HG02981 (cell line): ENCODE data around the gene LMAN1L.

Source experiments
- ATAC-seq: cut with Tn5 transposase; IDR thresholded peaks from one replicate; pipeline ENCODE4 v1.9.1; 2021; ENCODE audit warnings: mild to moderate bottlenecking, moderate library complexity; ENCODE audit not compliant: unreplicated experiment

The LMAN1L gene

DNA sequence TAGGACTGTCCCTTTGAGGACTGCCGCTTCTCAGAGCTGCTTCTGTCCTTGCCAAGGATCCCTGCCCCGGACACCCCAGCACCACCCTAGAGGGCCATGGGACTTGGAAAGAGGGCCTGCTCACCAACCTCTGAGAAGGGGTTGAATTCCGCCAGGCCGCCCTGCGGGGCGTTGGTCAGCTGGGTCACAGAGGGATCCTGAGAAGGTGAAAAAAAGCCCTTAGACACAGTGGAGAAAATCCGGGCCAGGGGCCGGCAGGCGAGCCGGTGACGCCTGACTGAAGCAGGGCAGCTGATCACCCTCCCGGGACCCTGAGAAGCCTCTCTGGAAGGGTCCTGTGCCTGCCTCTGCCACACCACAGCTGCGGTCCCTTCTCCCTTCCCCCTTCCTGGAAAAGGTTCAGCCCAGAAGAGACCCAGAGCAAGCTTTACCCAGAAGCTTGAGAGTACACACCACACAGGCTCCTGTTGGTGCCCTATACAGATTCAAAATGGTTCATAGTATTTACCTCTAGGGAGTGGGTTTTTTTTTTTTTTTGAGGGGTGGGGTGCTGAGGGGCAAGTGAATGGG is 41.9 kb downstream of the LMAN1L start:
- ATAC-seq, result no peak

DNA sequence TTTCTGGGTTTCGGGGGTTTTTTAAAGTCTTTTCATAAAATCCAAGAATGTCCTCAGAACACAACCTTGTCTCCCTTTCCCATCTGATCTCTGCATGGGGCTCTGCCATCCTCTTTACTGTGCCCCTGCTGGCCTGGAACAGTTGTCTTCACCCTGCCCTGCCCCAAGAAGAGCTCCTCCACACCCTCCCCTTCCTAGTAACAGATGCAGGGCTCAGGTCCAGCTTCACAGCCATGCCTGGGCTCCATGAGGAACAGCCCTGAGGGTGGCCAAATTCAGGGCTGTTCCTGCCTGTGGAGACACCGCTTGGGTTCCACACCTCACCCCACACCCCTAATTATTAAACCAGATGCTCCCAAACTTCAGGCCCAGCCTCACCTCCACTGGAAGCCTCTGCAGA is 43.2 kb downstream of the LMAN1L start:
- ATAC-seq, result no peak

DNA sequence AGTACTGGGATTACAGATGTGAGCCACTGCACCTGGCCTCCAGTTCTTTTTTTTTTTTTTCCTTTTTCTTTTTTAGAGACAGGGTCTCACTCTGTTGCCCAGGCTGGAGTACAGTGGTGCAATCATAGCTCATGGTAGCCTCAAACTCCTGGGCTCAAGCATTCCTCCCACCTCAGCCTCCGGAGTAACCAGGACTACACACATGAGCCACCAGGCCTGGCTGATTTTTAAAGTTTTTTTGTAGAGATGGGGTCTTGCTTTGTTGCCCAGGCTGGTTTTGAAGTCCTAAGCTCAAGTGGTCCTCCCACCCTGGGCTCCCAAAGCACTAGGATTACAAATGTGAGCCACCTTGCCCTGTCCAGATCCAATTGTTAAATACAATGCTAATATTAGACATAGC is 43.9 kb downstream of the LMAN1L start:
- no peak for ATAC-seq

GRCh38 chr15:74857082-74857655 is 44.5 kb downstream of the LMAN1L start:
- peak; percentile 77 for ATAC-seq

DNA sequence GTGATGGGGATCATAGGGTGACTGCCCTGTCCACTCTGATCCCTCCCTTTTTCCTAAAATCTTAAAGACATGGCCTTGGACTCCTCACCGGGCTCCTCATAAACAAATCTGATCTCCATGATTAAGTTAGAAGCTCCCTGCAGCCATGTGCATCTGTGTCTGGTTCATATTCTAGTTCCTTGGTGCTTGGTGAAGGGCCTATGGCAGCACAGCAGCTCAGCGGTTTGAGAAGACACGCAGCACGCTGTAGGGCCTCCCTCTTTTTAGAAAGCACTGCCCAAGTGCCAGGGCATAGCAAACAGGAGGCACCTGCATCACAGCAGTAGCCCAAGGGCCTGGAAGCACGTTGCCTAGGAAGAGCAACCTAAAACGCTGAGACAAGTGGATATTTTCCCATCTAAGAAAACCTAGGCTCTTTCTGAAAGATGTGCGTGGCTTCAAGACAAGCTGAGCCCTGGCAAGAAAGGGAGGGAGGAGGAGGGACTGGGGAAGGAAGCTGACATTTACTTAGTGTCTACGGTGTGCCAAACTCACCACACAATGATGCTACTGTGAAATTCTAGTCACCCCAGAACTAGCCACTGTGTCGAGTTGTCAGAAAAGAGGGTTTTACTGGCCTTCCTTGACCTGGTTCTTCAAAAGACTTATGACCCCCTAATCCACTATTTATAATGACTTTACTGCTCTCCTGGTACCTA is 45.2 kb downstream of the LMAN1L start:
- ATAC-seq, result peak; percentile 22

- ATAC-seq, result no peak
Observed at GRCh38 chr15:74858369-74858740, 45.7 kb downstream of the LMAN1L start.

GRCh38 chr15:74863239-74864056 is 50.8 kb downstream of the LMAN1L start:
- no peak for ATAC-seq

DNA sequence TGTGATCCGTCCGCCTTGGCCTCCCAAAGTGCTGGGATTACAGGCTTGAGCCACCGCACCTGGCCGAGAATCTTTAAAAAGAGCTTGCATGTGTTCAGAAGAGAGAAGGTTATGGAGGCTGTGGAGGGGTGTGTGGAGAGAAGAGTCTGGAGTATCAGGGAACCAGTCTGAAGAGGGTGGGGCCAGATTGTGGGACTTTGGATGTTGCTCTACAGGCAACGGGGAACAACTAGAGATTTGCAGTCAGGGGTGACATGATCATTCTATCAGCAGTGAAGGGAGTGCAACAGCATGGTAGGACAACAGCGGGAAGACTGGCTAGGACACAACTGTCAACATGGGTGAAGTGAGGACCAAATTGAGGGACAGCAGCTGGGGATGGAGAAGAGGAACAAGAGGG is 51.7 kb downstream of the LMAN1L start:
- ATAC-seq, result no peak

GRCh38 chr15:74865316-74865715 is 52.7 kb downstream of the LMAN1L start:
- no peak for ATAC-seq

- ATAC-seq, result no peak
Observed at GRCh38 chr15:74866090-74866489, 53.5 kb downstream of the LMAN1L start.

GRCh38 chr15:74867466-74868038 is 54.9 kb downstream of the LMAN1L start:
- ATAC-seq, result no peak

DNA sequence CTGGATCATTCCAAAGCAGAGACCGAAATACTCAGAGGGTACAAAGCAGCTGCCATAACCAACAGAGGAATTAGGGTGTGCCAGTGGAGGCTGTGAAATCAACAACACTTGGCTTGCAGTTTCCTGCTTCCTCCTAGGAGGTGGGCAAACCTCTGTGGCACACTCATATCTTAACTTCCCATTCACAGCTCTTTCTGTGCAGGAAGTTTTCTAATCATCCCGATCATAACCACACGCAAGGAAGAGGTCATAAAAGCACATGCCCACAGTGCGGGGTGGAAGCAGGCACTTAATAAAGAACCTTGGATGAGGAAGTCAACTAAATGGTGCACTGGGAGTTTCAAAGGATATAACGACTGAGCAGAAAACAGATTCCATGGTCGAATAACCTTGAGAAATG is 55.4 kb downstream of the LMAN1L start:
- ATAC-seq, result no peak

DNA sequence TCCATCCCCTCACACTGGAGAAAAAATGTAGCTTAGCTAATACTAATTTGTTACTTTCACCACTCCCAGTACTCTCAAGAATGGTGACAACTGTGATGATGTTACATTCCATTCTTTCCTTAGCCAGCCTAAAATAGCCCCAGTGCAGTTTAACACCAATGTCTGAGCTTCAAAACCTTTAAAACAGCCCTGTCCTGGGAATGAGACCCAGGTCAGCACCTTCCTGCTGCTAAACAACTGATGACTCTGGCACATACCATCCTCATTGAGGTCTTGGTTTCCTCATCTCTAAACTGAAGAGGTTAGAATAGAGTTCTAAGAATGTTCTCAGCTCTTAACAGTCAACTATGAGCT is 56.7 kb downstream of the LMAN1L start:
- no peak for ATAC-seq

- ATAC-seq, result peak; percentile 47
Observed at GRCh38 chr15:74869726-74870407, 57.2 kb downstream of the LMAN1L start.

- no peak for ATAC-seq
Observed at GRCh38 chr15:74870436-74871215, 58.0 kb downstream of the LMAN1L start.

- no peak for ATAC-seq
Observed at GRCh38 chr15:74872702-74873035, 60.0 kb downstream of the LMAN1L start.

- ATAC-seq, result peak; percentile 78
Observed at GRCh38 chr15:74873036-74873755, 60.6 kb downstream of the LMAN1L start, which contains the start of gene SCAMP2. Gene SCAMP2, minus strand, starts transcription at chr15:74873365. Its CDS starts 110 bp downstream, at chr15:74873255.

- peak; percentile 6 for ATAC-seq
Observed at GRCh38 chr15:74873756-74874424, 61.3 kb downstream of the LMAN1L start.
